B cell (primary cell): ENCODE measurements around the gene ANKLE2. TPM values are rescaled to one million over a fixed set of nuclear protein-coding genes. Genes with fewer than 3 reads are reported as not detected.

Source experiments
- ATAC-seq: fragments of 200-7000 bp; cut with Tn5 transposase; one replicate; pipeline ENCODE4 v1.10.0; 2021; ENCODE audit warnings: low read depth, mild to moderate bottlenecking, moderate number of reproducible peaks, moderate library complexity
- CTCF ChIA-PET: fragments of 350-600 bp; sonication (Branson Sonifier 250); formaldehyde crosslinking; loops from one replicate; lab custom pipeline; 2021; ENCODE audit warnings: antibody characterized with exemption, inconsistent platforms; lab: Charles Lee
- POLR2A ChIA-PET: fragments of 350-600 bp; sonication (Branson Sonifier 250); formaldehyde crosslinking; loops from one replicate; lab custom pipeline; 2021; ENCODE audit warnings: antibody characterized with exemption; lab: Charles Lee
- DNase-seq: peaks from one replicate; pipeline ENCODE4 v3.0.0; 2013
- H2AFZ ChIP-seq: 2 replicates; pipeline ENCODE4 v1.6.1; 2012; ENCODE audit warnings: mild to moderate bottlenecking, low read depth, low read length; ENCODE audit not compliant: insufficient read depth, poor library complexity, severe bottlenecking
- H3K27ac ChIP-seq, 2 donors: 1 replicate in 1 of 2; 2 replicates in 1 of 2; pipeline ENCODE4 v1.5.1; 2012 to 2013; ENCODE audit warnings: low read length in 2 of 2, mild to moderate bottlenecking in 2 of 2, moderate library complexity in 1 of 2
- H3K27me3 ChIP-seq, 4 experiments: fragments of 200-600 bp in 1 of 4; sonication (generic) in 1 of 4; replicated peaks in 1 of 4; 1 replicate in 2 of 4; 2 replicates in 2 of 4; pipeline versions ENCODE4 v1.6.1 to v1.7.0; 2013 to 2016; ENCODE audit warnings: low read length in 3 of 4, mild to moderate bottlenecking in 2 of 4, mixed read lengths in 1 of 4, moderate library complexity in 1 of 4; ENCODE audit not compliant: insufficient read depth in 4 of 4, control insufficient read depth in 3 of 4; ENCODE audit errors: control extremely low read depth in 1 of 4
- H3K36me3 ChIP-seq, 2 experiments: replicated peaks in 1 of 2; 1 replicate in 1 of 2; 2 replicates in 1 of 2; pipeline versions ENCODE4 v1.6.1 to v1.7.1; 2013; ENCODE audit warnings: low read length in 1 of 2; ENCODE audit not compliant: insufficient read depth in 2 of 2, control insufficient read depth in 1 of 2; ENCODE audit errors: control extremely low read depth in 1 of 2, extremely low read depth in 1 of 2
- H3K4me1 ChIP-seq, 2 donors: fragments of 200-600 bp in 1 of 2; sonication (generic) in 1 of 2; 1 replicate in 1 of 2; 2 replicates in 1 of 2; pipeline versions ENCODE4 v1.5.1 to v1.6.1; 2013 to 2017; ENCODE audit warnings: low read length in 2 of 2; ENCODE audit not compliant: control insufficient read depth in 2 of 2, insufficient read depth in 2 of 2
- H3K4me2 ChIP-seq: replicated peaks from 2 replicates; pipeline ENCODE3; 2012; ENCODE audit warnings: mild to moderate bottlenecking, low read depth, low read length; ENCODE audit not compliant: poor library complexity, severe bottlenecking
- H3K4me3 ChIP-seq, 5 experiments: fragments of 200-600 bp in 1 of 5; sonication (generic) in 1 of 5; 1 replicate in 3 of 5; 2 replicates in 2 of 5; pipeline versions ENCODE4 v1.5.1 to v1.7.0; 2011 to 2016; ENCODE audit warnings: low read length in 4 of 5, mild to moderate bottlenecking in 4 of 5, low read depth in 2 of 5, control low read depth in 1 of 5, moderate library complexity in 1 of 5; ENCODE audit not compliant: insufficient read depth in 1 of 5; ENCODE audit errors: control extremely low read depth in 1 of 5, extremely low read depth in 1 of 5
- H3K79me2 ChIP-seq: fragments of 200-600 bp; sonication (generic); one replicate; pipeline ENCODE4 v1.6.0; 2016; ENCODE audit warnings: low read length; ENCODE audit not compliant: control insufficient read depth, insufficient read depth
- H3K9ac ChIP-seq: fragments of 200-600 bp; sonication (generic); 2 replicates; pipeline ENCODE4 v1.6.1; 2017; ENCODE audit warnings: mild to moderate bottlenecking, low read length, moderate library complexity
- H3K9me3 ChIP-seq, 3 donors: one replicate each; pipeline versions ENCODE4 v1.6.1 to v1.7.1; 2013; ENCODE audit warnings: low read length in 2 of 3; ENCODE audit not compliant: control insufficient read depth in 2 of 3, insufficient read depth in 1 of 3; ENCODE audit errors: control extremely low read depth in 1 of 3
- H4K20me1 ChIP-seq: 2 replicates; pipeline ENCODE4 v1.6.0; 2012; ENCODE audit warnings: mild to moderate bottlenecking, low read length; ENCODE audit not compliant: insufficient read depth, control insufficient read depth, poor library complexity, severe bottlenecking
- H3K27ac Mint-ChIP-seq: one replicate; pipeline ENCODE4 v1.8.0; 2021; ENCODE audit warnings: mixed read lengths
- H3K27me3 Mint-ChIP-seq: one replicate; pipeline ENCODE4 v1.8.0; 2021; ENCODE audit warnings: mixed read lengths
- H3K4me1 Mint-ChIP-seq: one replicate; pipeline ENCODE4 v1.8.0; 2021; ENCODE audit warnings: mixed read lengths
- H3K4me3 Mint-ChIP-seq: one replicate; pipeline ENCODE4 v1.8.0; 2021; ENCODE audit warnings: mixed read lengths
- H3K9me3 Mint-ChIP-seq: one replicate; pipeline ENCODE4 v1.8.0; 2022; ENCODE audit warnings: mixed read lengths; ENCODE audit not compliant: insufficient read depth
- CTCF ChIP-seq: fragments of 200-600 bp; IDR thresholded peaks from one replicate; pipeline ENCODE4 v1.8.0; 2022; ENCODE audit warnings: antibody characterized with exemption, mild to moderate bottlenecking
- EZH2 ChIP-seq: IDR thresholded peaks from 2 replicates; pipeline ENCODE4 v1.6.1; 2012; ENCODE audit warnings: borderline replicate concordance, low read depth, mild to moderate bottlenecking, moderate library complexity, low read length; ENCODE audit not compliant: insufficient read depth, poor library complexity, severe bottlenecking
- WGBS: methylation state at CpG from one replicate; pipeline ENCODE4 v1.1.5; 2013; ENCODE audit warnings: missing lambda C conversion rate; ENCODE audit not compliant: insufficient coverage; 5-methylcytosine and 5-hydroxymethylcytosine counted together
- intact Hi-C: fragments of 100-400 bp; cut with micrococcal nuclease; formaldehyde crosslinking; loops from one replicate; pipeline ENCODE4 v1.10.0; 2022
- polyA plus RNA-seq: library from polyadenylated mRNA; depleted of rRNA; stranded (reverse); fragments of >200 nt; gene quantifications from 2 replicates; pipeline ENCODE4 v1.2.3, GENCODE V29; 2012
- total RNA-seq, 2 donors: library from RNA; stranded (reverse); fragments of 120-200 nt in 1 of 2; gene quantifications; 1 replicate in 1 of 2; 2 replicates in 1 of 2; pipeline versions ENCODE4 v1.2.3 to v1.2.4, GENCODE V29; 2013 to 2022

Gene ANKLE2
- total and polyA plus RNA-seq, 2 donors (not counting 1 experiment from before 2014, with no cell fraction given): 105 to 148 TPM

- no peak overlapping the region for H3K4me3 ChIP-seq
- no peak overlapping the region for H2AFZ ChIP-seq
- H3K9me3 Mint-ChIP-seq: no peaks in the 10 kb centered on the region
- no peak overlapping the region for H3K27ac ChIP-seq
- no peaks in the 10 kb centered on the region for H3K9me3 ChIP-seq
- peaks cover 4 to 6% of the 10 kb centered on the region in 2 donors for H3K4me1 ChIP-seq
- 93% methylated on average over 12 of the region's 19 CpGs for WGBS
- peaks cover 26% of the 10 kb centered on the region for H4K20me1 ChIP-seq
- intact Hi-C loops: no loop called here
- H3K4me3 Mint-ChIP-seq: no peak overlapping the region
- no peak overlapping the region for H3K4me2 ChIP-seq
- H3K79me2 ChIP-seq: peaks cover 37% of the 10 kb centered on the region
- H3K9ac ChIP-seq: no peak overlapping the region
- peaks cover 12% of the 10 kb centered on the region for H3K4me1 Mint-ChIP-seq
- DNase-seq (no peak), ATAC-seq (no peak)
- TF ChIP-seq CTCF (no peak), EZH2 (no peak)
- ChIA-PET CTCF (no interaction called here), POLR2A (no interaction called here)
- no peaks in the 10 kb centered on the region for H3K27me3 ChIP-seq
- H3K27me3 Mint-ChIP-seq: no peaks in the 10 kb centered on the region
- peaks cover 2 to 83% of the 10 kb centered on the region in 2 experiments for H3K36me3 ChIP-seq
- H3K27ac Mint-ChIP-seq: no peak overlapping the region
Measured at GRCh38 chr12:132739600-132740312, 21.9 kb downstream of the ANKLE2 start.

GRCh38 chr12:132736913-132737312 lies 24.7 kb downstream of the ANKLE2 start:
- TF ChIP-seq CTCF: no peak
- TF ChIP-seq EZH2: no peak
- peaks cover 4% of the 10 kb centered on the region for H3K4me1 Mint-ChIP-seq

More at GRCh38 chr12:132736913-132737312, 24.7 kb downstream of the ANKLE2 start:
- ATAC-seq (no peak), DNase-seq (no peak)
- Histone ChIP-seq H2AFZ (no peak overlapping the region), H4K20me1 (peaks cover 6% of the 10 kb centered on the region), H3K79me2 (peaks cover 10% of the 10 kb centered on the region), H3K9ac (no peak overlapping the region), H3K36me3 (peaks cover 0 to 82% of the 10 kb centered on the region in 2 experiments), H3K27ac (no peak overlapping the region), H3K4me1 (no peaks in the 10 kb centered on the region), H3K4me3 (no peak overlapping the region), H3K9me3 (no peaks in the 10 kb centered on the region), H3K4me2 (no peak overlapping the region), H3K27me3 (no peaks in the 10 kb centered on the region)
- WGBS: 99% methylated on average over 15 of the region's 15 CpGs
- H3K9me3 Mint-ChIP-seq: no peaks in the 10 kb centered on the region
- POLR2A ChIA-PET: no interaction called here
- H3K4me3 Mint-ChIP-seq: no peak overlapping the region
- intact Hi-C loops: no loop called here
- H3K27ac Mint-ChIP-seq: no peak overlapping the region
- H3K27me3 Mint-ChIP-seq: no peaks in the 10 kb centered on the region
- CTCF ChIA-PET: no interaction called here
